Measurements from ENCODE around the gene LRRC74B.

LRRC74B gene

DNA sequence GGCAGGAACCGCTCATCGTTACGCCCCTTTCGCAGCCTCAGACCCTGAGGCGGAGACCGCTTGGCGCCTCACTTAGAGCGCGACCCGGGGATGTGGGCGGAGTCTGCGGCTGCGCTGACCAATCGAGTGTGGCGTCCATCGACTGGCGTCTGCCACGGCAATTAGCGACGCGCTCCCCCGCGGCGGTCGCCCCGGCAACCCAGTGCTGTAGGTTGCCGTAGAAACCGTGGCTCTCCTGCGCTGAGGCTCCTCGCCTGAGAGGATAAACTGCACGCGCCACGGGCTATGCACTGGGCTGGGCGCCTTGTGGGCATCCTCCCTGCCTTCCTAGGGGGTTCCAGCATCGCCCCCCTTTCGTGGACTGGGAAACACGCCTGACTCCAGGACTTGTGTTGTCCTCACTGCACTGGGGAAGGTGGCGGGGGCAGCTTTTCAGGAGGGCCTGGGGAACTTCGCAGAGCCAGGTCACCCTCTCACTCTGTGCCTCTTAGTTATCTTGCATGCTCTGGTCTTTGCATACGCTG, 31.5 kb upstream of the LRRC74B start:
- DNase-seq (ENCODE audit: low spot score): no peak

DNA sequence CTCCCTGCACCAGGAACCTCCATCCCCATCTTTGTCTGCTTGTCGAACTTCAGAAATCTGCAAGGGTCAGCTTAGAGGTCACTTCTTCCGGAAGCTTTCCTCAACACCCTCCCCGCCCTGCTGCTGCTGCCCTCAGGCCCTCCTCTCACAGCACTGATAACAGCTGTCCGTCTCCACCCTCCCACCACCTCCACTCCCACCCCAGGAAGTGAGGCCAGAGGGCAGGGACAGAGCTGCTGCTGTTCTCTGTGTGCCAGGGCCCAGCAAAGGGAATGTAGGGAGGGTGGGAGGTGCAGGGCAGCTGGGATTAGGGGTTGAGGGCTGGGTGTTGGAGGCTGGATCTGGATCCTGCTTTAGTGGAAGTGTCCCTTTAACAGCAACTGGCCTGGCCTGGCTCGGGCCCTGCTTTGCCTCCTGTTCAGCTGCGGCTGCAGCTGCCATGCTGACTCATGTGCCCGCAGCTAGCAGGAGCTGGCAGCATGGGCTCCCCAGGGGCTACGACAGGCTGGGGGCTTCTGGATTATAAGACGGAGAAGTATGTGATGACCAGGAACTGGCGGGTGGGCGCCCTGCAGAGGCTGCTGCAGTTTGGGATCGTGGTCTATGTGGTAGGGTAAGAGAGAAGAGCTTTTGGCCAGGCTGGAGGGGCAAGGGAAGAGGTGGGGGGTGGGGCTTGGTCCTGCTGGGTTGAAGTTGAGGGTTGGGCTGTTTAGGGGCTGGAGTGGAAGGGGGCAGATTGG, 30.9 kb upstream of the LRRC74B start, which contains the start of gene P2RX6:
Gene P2RX6 (plus strand): TSS at position 440 of the 740 bp plus-strand sequence. CDS start 10 bp downstream, at position 450.
- DNase-seq (ENCODE audit: low spot score): no peak

DNA sequence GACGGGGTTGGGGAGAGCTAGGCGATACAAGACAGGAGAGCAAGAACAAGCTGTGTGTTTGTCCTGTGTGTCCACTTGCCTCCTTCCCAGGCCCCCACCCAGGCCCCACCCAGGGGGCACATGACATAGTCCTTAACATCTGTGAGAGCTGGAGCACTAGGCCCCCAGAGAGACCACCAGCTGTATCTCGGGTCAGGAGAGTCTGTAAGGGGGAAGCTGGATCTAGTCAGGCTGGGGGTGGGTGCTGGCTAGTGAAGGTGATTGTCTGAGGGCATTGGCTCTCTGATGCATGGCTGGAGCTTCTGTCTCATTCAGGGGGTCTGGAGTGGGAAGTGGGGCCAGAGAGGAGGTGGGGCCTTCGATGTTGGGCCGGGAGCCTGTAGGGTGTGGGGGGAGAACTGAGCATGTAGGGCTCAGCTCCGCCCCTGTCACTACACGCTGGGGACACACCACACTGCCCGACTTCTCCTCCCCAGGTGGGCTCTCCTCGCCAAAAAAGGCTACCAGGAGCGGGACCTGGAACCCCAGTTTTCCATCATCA, 30.2 kb upstream of the LRRC74B start:
- DNase-seq (ENCODE audit: low spot score): no peak

DNA sequence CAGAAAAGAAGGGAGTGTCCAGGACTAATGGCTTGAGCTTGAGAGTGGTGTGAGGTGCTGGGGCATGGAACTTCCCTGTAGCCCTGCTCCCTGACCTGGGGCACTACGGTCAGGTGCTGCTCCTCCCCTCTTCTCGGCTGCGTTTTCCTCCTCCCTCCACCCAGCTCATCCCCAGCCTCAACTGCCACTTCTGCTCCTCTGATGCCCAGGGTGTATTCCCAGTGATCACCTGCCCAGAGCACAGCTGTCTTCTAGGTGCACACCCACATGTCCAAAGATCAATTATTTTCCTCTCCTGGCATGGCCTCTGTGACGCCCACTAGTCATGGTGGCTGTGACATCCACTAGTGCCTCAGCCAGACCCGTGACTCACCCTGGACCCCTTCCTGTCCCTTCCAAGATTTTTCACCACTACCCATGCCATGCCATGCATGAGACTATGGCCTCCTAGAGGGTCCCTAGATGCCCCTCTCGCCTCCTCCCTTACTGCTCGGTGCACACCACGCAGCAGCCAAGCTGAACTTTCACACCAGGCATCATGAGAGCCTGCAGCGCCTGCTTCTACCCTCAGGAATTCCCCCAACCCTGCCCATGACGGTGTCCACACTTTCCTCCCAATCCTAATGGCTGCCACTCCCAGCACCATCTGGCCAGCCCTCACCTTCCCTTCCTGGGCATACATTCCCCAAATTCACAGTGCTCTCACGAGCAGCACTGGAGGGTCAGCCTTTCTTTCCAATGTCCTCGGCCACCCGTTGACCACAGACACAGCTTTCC, 28.9 kb upstream of the LRRC74B start:
- no peak for DNase-seq (ENCODE audit: low spot score)

DNA sequence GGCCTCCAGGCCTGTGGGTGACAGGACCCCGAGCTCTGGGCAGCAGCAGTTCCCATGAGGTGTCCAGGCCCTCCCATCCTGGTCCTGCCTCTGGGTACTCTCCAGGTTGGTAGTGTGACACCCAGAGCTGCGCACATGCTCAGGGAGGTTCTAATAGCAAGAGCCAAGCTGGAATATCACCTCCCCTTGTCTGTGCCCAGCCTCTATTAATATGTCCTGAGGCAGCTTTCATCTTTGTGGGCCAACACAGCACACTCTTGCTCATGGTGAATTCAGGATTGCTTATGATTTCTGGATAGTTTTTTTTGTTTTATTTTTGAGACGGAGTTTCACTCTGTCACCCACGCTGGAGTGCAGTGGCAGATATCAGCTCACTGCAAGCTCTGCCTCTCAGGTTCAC, 27.4 kb upstream of the LRRC74B start:
- DNase-seq (ENCODE audit: low spot score): no peak

DNA sequence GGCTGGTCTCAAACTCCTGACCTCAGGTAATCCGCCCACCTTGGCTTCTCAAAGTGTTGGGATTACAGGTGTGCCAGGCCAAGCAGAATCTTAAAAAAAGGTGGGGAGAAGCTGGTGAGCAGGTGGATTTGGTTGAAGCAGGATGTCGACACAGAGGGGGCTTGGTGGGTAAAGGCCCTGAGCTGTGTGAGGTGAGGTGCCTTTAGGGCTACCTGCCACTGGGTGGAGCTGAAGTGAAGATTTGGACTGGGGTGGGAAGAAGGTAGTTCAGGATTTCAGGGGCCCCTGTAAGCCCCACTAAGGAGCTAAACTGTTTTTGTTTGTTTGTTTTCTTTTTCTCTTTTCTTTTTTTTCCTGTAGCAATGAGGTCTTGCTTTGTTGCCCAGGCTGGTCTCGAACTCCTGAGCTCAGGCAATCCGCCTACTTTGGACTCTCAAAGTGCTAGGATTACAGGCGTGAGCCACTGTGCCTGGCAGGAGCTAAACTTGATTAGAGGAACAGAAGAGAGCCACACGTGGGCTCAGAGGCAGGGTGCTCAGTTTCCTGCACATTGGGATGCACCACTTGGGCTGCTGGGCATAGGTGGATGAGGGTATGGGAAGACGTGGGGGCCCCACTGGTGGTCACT, 24.8 kb upstream of the LRRC74B start:
- DNase-seq (ENCODE audit: low spot score): no peak

DNA sequence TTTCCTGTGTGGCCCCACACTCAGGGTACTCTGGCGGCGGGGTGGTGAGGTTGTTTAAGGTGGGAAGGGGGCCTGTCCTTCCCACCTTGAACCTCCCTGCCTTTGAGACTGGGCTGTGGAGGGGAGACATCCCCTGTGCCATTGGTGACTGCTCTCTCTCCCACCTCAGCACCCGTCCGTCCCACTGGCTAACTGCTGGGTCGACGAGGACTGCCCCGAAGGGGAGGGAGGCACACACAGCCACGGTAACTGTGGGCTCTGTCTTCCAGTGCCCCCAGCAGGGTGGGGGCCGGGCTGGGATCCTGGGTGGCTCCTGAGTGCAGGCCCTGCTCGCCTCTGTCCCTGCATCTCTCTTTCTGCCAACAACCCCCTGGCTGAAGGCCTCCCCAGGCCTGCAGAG, 23.2 kb upstream of the LRRC74B start:
- no peak for DNase-seq (ENCODE audit: low spot score)

DNA sequence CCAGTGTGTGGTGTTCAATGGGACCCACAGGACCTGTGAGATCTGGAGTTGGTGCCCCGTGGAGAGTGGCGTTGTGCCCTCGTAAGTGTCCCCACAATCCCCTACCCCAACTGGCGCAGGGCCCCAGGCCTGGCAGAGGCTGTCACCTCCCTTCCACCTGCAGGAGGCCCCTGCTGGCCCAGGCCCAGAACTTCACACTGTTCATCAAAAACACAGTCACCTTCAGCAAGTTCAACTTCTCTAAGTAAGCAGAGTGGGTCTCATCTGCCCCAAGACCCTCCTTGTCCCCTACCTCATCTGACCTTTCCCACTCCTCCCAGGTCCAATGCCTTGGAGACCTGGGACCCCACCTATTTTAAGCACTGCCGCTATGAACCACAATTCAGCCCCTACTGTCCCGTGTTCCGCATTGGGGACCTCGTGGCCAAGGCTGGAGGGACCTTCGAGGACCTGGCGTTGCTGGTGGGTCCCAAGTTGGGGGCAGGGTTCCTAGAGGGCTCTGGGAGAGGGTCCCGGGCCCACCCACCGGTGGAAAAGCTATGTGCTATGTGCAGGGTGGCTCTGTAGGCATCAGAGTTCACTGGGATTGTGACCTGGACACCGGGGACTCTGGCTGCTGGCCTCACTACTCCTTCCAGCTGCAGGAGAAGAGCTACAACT, 22.7 kb upstream of the LRRC74B start:
- no peak for DNase-seq (ENCODE audit: low spot score)

DNA sequence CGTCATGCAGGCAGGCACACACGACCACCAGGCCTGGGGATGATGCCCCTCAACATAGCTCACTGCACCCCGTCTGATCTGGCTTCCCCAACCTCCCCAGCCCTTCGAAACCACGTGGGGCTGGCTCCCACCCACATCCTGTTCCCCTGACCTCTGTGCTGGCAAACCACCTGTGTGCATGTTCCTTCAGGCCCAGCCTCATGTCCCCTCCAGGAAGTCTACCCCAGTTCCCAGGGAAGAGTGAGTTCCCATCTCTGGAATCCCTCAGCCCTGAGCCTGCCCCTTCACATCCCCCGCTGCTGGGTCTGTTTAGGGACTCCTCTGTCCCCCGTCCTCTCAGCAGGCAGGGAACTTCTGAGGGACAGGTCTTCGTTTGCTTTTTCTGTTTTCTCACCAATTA, 20.5 kb upstream of the LRRC74B start:
- DNase-seq (ENCODE audit: low spot score): no peak

DNA sequence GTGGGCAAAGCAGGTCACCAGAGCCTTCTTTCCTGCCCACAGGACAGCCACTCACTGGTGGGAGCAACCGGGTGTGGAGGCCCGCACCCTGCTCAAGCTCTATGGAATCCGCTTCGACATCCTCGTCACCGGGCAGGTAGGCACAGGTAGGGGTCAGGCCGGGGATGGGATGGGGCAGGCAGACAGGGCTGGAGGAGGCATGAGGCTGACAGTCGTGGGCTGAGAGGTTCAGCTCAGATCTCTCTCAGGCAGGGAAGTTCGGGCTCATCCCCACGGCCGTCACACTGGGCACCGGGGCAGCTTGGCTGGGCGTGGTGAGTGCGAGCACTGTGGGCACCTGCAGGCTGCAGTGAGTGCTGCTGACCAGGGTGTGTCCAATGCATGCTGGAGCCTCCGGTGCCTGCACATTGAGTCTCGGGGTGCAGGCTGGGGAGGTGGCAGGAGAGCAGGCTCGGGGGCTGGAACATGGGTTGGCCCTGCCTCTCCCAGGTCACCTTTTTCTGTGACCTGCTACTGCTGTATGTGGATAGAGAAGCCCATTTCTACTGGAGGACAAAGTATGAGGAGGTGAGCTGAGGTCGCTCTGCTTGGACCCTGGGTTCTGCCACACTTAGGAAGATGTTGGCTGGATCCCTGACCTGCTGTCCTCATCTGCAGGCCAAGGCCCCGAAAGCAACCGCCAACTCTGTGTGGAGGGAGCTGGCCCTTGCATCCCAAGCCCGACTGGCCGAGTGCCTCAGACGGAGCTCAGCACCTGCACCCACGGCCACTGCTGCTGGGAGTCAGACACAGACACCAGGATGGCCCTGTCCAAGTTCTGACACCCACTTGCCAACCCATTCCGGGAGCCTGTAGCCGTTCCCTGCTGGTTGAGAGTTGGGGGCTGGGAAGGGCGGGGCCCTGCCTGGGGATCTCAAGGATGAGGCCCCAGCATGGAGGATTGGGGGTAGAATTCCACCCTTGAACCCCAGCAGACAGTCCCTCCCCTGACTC, 19.7 kb upstream of the LRRC74B start:
- no peak for DNase-seq (ENCODE audit: low spot score)

DNA sequence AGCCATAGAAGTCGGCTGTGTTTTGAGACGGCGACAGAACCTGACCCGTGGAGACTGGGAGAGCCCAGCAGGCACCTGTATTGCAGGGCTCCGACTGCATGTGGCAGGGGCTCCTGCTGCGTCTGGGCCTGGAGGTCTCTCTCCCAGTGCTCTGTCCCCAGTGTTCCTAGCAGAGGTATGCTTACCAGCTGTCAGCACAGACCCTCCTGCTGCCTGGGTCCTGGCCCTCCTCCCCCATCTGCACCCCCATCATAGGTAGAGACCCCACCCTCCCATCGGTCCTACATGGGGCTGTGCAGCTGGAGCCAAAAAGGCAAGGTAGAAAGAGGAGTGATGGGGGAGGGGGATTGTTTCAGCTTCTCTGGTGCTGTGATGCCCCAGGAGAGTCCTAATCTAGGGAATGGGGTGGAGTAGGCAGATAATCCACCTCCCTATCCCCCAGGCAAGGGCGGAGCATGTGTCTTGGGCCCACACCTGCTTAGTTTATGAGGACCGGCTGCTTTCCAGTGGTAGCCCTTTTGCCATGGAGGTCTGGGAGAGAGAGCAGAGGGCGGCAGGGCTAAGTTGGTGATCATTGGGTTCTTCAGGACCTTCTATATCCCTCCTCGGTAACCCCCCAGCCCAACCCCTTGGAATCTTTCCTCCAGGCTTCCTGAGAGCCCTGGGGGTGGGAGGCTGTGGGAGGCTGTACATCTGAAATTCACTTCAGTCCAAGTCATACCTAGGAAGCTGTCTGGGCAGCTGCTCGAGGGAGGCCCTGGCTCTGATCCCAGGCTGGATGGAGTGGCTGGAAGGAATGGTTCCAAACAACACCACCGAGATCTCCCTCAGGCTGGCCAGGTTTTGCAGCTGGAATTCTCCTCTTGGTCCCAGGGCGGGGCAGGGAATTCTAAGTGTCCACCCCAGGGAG, 18.7 kb upstream of the LRRC74B start:
- no peak for DNase-seq (ENCODE audit: low spot score)

DNA sequence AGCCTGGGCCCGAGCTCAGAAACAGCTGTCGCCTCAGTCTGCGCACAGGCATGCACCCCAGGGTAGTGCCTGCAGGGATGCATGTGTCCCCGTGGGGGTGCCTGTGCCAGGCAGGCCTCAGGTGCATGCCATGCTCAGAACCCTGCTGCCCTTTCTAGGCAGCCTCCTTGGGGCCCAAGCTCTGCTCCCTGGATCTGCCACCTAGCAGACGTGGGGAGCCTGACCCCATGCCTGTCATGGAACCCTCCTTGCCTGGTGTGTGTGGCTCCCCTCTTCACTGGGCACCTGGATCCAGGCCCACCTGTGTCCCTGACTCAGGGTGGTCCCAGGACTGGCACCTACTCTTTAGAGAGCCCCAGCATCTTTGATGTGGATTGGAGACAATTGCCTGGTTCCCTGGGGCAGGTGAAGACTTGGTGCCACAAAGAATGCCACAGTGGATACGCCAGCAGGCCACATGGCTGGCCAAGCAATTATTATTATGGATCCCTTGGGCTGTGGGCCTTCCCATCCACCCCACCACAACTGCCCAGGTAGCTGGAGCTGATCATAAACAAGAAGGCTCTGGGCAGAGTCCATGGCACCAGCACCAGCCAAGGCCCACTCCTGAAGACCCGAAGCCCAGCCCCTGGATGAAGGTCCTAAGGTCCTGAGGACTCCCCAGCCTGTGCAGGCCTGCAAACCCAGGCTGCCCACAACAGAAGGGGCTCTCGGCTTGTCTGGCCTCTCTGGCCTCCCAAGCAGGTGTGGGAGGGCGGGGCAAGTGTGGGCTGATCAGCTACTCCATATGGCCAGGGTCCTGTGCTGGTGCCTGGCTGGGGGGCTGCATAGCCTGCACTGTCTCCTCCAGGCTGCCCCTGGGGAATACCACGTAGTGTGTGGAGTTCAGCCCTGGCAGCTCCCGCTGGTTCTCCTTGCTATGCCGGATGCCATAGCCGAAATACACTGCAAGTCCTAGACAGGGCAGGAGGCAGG, 17.2 kb upstream of the LRRC74B start:
- DNase-seq (ENCODE audit: low spot score): no peak

DNA sequence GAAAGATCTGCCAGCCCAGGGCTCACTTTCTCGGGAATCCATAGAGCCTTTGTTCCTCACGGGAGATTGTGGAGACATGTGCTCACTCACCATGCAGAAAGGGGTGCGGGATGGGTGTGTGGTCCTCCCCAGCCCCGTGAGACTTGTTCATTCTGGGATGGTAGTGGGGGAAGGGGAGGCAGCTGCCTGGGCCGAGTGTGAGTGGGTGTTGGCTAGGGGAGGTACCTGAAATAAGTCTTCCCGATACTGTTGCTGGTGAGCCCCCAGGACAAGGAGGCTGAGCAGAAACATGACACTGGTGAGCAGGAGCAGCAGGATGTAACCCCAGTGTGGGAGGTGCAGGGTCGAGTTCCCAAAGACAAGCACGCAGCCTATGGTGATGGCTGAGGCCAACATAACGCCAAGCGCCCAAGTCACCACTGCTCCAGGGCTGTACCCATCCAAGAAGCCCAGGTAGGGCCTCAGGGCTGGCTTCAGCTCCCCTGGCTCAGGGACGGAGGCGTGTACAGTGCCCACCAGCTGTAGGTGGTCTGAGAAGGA, 16.2 kb upstream of the LRRC74B start:
- DNase-seq (ENCODE audit: low spot score): no peak

DNA sequence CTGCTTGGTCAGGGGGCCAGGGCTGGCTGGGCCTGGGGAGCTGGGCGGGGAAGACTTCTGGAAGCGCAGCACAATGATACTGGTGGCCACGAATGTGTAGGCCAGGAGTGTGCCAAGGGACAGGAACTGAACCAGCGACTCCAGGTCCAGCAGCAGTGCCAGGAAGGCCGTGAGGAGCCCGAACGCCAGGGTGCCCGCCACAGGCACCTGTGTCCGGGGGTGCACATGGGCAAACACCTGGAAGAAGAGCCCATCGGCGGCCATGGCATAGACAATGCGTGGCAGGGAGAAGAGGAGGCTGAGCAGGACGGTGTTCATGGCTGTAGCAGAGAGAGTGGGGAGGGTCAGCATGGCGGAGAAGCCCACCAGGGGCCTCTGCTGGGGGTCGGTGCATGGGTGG, 15.7 kb upstream of the LRRC74B start:
- DNase-seq (ENCODE audit: low spot score): no peak

DNA sequence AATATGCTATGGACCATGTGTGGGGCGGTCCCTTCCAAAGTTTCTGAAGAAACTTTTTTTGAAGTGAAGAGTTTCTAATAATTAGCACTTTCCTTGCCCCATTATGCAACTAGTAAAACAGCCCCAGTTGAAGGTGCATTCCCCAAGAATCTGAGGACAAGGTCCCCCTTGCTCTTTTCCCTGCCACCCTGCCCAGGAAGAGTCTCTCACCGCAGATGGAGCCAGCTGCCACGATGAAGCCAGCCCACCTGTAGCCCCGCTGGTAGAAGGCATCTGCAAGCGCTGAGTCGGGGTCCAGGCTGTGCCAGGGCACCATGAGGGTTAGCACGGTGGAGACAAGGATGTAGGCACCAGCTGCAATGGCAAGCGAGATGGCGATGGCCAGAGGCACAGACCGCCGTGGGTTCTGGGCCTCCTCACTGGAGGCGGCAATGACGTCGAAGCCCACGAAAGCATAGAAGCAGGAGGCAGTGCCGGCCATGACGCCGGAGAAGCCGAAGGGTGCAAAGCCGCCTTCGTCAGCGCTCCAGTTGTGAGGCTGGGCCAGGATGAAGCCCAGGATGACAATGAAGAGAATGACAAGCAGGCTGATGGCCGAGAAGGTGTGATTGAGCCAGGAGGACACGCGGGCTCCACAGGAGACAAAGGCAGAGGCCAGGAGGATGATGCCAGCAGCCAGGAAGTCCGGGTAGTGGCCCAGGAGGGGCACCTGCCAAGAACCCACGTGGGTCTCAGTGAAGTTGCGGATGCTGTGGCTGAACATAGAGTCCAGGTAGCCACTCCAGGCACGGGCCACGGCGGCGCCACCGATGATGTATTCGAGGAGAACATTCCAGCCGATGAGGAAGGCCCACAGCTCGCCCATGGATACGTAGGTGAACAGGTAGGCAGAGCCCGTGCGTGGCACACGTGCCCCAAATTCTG, 14.9 kb upstream of the LRRC74B start:
- DNase-seq (ENCODE audit: low spot score): no peak

DNA sequence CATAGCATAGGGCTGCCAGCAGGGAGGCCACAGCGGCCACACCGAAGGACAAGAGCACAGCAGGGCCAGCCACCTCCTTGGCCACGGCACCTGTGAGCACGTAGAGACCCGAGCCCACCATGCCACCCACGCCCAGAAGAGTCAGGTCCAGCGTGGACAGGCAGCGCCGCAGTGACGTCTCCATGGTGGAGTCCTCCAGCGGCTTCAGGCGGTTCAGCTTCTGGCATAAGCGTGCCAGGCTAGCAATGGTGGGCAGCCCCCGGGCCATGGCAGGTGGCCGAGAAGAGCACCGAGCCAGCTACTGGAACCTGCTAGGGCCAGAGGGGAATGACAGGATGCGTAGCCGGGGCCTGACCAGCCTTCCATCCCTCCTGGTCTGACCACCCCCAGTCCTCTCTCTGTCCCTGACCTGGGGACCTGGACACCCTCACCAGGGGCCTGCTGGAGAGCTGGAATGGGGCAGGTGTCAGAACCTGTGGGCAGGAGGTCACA, 14.2 kb upstream of the LRRC74B start:
- no peak for DNase-seq (ENCODE audit: low spot score)
